Caco-2 (cell line): ENCODE data around the gene FKBP14. TPM values are rescaled to one million over a fixed set of nuclear protein-coding genes. Genes with fewer than 3 reads are reported as not detected.

Source experiments
- BruUV-seq: library from RNA; stranded (reverse); fragments of 400-500 nt; replicated peaks from 2 replicates; lab custom pipeline; 2021; lab: Mats Ljungman, UMichigan
- CTCF ChIA-PET: fragments of 300-600 bp; sonication (Branson Sonifier 250); formaldehyde crosslinking; loops from one replicate; lab custom pipeline; 2022; ENCODE audit warnings: antibody characterized with exemption; lab: Charles Lee
- POLR2A ChIA-PET: fragments of 300-600 bp; sonication (Branson Sonifier 250); formaldehyde crosslinking; loops from one replicate; lab custom pipeline; 2022; ENCODE audit warnings: antibody characterized with exemption; lab: Charles Lee
- DNase-seq, 2 experiments: peaks; one replicate each; pipeline versions ENCODE4 v3.0.0 to v3.0.0-alpha.2; 2020 to 2022
- H3K27me3 ChIP-seq: replicated peaks from 2 replicates; pipeline ENCODE4 v1.6.0; 2011; ENCODE audit warnings: low read length; ENCODE audit not compliant: control insufficient read depth, insufficient read depth
- H3K36me3 ChIP-seq: 2 replicates; pipeline ENCODE4 v1.5.1; 2011; ENCODE audit warnings: low read length; ENCODE audit not compliant: control insufficient read depth, insufficient read depth
- H3K4me1 ChIP-seq: fragments of 250-450 bp; sonication (Bioruptor Pico); 2 replicates; pipeline ENCODE4 v1.5.1; 2020; ENCODE audit warnings: mild to moderate bottlenecking
- H3K4me3 ChIP-seq: 2 replicates; pipeline ENCODE4 v1.5.1; 2011; ENCODE audit warnings: low read depth, mild to moderate bottlenecking, control low read depth, low read length
- H3K9me3 ChIP-seq: fragments of 250-450 bp; sonication (Bioruptor Pico); 2 replicates; pipeline ENCODE4 v1.5.1; 2020; ENCODE audit warnings: mild to moderate bottlenecking, moderate library complexity
- H3K27ac Mint-ChIP-seq: one replicate; pipeline ENCODE4 v1.8.0; 2022; ENCODE audit warnings: mixed read lengths; ENCODE audit not compliant: unreplicated experiment
- H3K27me3 Mint-ChIP-seq: one replicate; pipeline ENCODE4 v1.8.0; 2022; ENCODE audit warnings: mixed read lengths; ENCODE audit not compliant: insufficient read depth, unreplicated experiment
- H3K36me3 Mint-ChIP-seq: one replicate; pipeline ENCODE4 v1.8.0; 2022; ENCODE audit warnings: mild to moderate bottlenecking, mixed read lengths; ENCODE audit not compliant: insufficient read depth, unreplicated experiment
- H3K4me1 Mint-ChIP-seq: one replicate; pipeline ENCODE4 v1.8.0; 2022; ENCODE audit warnings: low read depth, mixed read lengths; ENCODE audit not compliant: unreplicated experiment
- H3K4me3 Mint-ChIP-seq: one replicate; pipeline ENCODE4 v1.8.0; 2022; ENCODE audit warnings: mild to moderate bottlenecking, moderate library complexity, mixed read lengths; ENCODE audit not compliant: unreplicated experiment
- H3K9me3 Mint-ChIP-seq: one replicate; pipeline ENCODE4 v1.8.0; 2022; ENCODE audit warnings: mixed read lengths; ENCODE audit not compliant: unreplicated experiment
- CTCF ChIP-seq, 2 experiments: fragments of 200-600 bp in 1 of 2; IDR thresholded peaks; 1 replicate in 1 of 2; 2 replicates in 1 of 2; pipeline versions ENCODE4 v1.5.1 to v1.8.0; 2011 to 2022; ENCODE audit warnings: antibody characterized with exemption in 1 of 2, control low read depth in 1 of 2, inconsistent platforms in 1 of 2, low read depth in 1 of 2, low read length in 1 of 2, mild to moderate bottlenecking in 1 of 2, moderate library complexity in 1 of 2; ENCODE audit not compliant: insufficient read depth in 1 of 2, severe bottlenecking in 1 of 2, unreplicated experiment in 1 of 2
- intact Hi-C: fragments of 100-400 bp; cut with micrococcal nuclease; formaldehyde crosslinking; loops from one replicate; pipeline ENCODE4 v1.10.0; 2022; ENCODE audit not compliant: unreplicated experiment
- total RNA-seq: library from RNA; stranded (reverse); gene quantifications from 2 replicates; pipeline ENCODE4 v1.2.3, GENCODE V29; 2022

FKBP14 gene
- total RNA-seq, 1 experiment from 2014 or later, result 17.5 TPM

GRCh38 chr7:30038196-30038980 lies 11.9 kb upstream of the FKBP14 start:
- H3K27me3 Mint-ChIP-seq, result no peaks in the 10 kb centered on the region
- no peak overlapping the region for H3K27ac Mint-ChIP-seq
- intact Hi-C loops, result no loop called here
- no peak for DNase-seq
- no peak for TF ChIP-seq CTCF (IDR thresholded peaks at IDR 0.05; ENCODE audit: insufficient read depth in 1 of 2, low read depth in 1 of 2, low read length in 1 of 2, severe bottlenecking in 1 of 2, unreplicated experiment in 1 of 2)
- BruUV-seq, result no TSS peak
- H3K4me1 Mint-ChIP-seq, result peaks cover 34% of the 10 kb centered on the region
- Histone ChIP-seq H3K36me3 (no peaks in the 10 kb centered on the region), H3K4me1 (peaks cover 29% of the 10 kb centered on the region), H3K27me3 (no peaks in the 10 kb centered on the region), H3K4me3 (no peak overlapping the region), H3K9me3 (no peaks in the 10 kb centered on the region)
- H3K9me3 Mint-ChIP-seq, result no peaks in the 10 kb centered on the region
- ChIA-PET POLR2A (no interaction called here), CTCF (no interaction called here)
- H3K36me3 Mint-ChIP-seq, result peaks cover 19% of the 10 kb centered on the region
- H3K4me3 Mint-ChIP-seq, result no peak overlapping the region

DNA sequence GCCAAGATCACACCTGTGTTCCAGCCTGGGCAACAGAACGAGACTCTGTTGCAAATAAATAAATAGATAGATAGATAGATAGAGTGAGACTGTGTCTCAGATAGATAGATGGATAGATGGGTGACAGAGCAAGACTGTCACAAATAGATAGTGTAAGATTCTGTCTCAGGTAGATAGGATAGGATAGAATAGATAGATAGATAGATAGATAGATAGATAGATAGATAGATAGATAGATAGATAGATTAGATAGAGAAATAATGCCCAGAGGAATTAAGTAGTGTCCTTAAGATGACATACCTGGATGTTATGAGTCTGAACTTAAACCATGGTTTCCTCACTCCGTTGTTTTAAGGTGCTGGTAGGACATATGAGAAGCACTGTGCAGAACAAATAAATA lies 9.7 kb upstream of the FKBP14 start:
- Mint-ChIP-seq H3K4me1 (peaks cover 25% of the 10 kb centered on the region), H3K36me3 (peaks cover 13% of the 10 kb centered on the region), H3K9me3 (no peaks in the 10 kb centered on the region), H3K27me3 (no peaks in the 10 kb centered on the region), H3K27ac (no peak overlapping the region), H3K4me3 (no peak overlapping the region)
- no TSS peak for BruUV-seq
- no peak for DNase-seq
- H3K9me3 ChIP-seq, result no peaks in the 10 kb centered on the region
- peaks cover 18% of the 10 kb centered on the region for H3K4me1 ChIP-seq
- intact Hi-C loops, result no loop called here
- TF ChIP-seq CTCF (IDR thresholded peaks at IDR 0.05; ENCODE audit: insufficient read depth in 1 of 2, low read depth in 1 of 2, low read length in 1 of 2, severe bottlenecking in 1 of 2, unreplicated experiment in 1 of 2), result no peak
- no peak overlapping the region for H3K4me3 ChIP-seq
- H3K27me3 ChIP-seq, result no peaks in the 10 kb centered on the region
- H3K36me3 ChIP-seq, result no peaks in the 10 kb centered on the region
- CTCF ChIA-PET, result no interaction called here
- POLR2A ChIA-PET, result interaction anchor here (0.6 kb wide), 1 partner anchor 577 kb away, joined by 4 read pairs; no protein-coding TSS in a partner anchor

DNA sequence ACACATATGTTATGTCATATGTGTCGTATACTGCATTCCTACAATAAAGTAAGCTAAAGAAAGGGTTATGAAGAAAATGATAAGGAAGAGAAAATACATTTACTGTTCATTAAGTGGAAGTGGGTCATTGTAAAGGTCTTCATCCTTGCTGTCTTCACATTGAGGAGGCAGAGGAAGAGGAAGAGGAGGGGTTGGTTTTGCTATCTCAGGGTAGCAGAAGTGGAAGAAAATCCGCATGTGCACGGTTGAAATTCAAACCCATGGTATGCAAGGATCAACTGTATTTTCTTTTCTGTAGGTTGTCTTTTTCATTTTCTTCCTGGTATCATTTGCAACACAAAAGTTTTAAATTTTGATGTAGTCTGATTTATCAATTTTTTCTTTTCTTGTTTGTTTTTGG lies 8.0 kb upstream of the FKBP14 start:
- Mint-ChIP-seq H3K4me1 (peaks cover 8% of the 10 kb centered on the region), H3K9me3 (no peaks in the 10 kb centered on the region), H3K27me3 (no peaks in the 10 kb centered on the region), H3K4me3 (no peak overlapping the region), H3K27ac (no peak overlapping the region), H3K36me3 (peaks cover 13% of the 10 kb centered on the region)
- H3K9me3 ChIP-seq, result no peaks in the 10 kb centered on the region
- CTCF ChIA-PET, result interaction anchor here (1.2 kb wide), 1 partner anchor 27 kb away, joined by 4 read pairs; no protein-coding TSS in a partner anchor
- no peak for TF ChIP-seq CTCF (IDR thresholded peaks at IDR 0.05; ENCODE audit: insufficient read depth in 1 of 2, low read depth in 1 of 2, low read length in 1 of 2, severe bottlenecking in 1 of 2, unreplicated experiment in 1 of 2)
- no peak overlapping the region for H3K4me3 ChIP-seq
- no peaks in the 10 kb centered on the region for H3K36me3 ChIP-seq
- intact Hi-C loops, result no loop called here
- POLR2A ChIA-PET, result no interaction called here
- H3K4me1 ChIP-seq, result peaks cover under 1% of the 10 kb centered on the region; the same call in 1 of the 2 replicates
- no peaks in the 10 kb centered on the region for H3K27me3 ChIP-seq
- no TSS peak for BruUV-seq
- DNase-seq, result no peak
